Glomerular visceral epithelial cell (primary cell): ENCODE measurements around the gene TBC1D21.

Experiments
- DNase-seq: peaks from one replicate; pipeline ENCODE4 v3.0.0-alpha.2; 2016; ENCODE audit errors: extremely low spot score

TBC1D21 gene

DNA sequence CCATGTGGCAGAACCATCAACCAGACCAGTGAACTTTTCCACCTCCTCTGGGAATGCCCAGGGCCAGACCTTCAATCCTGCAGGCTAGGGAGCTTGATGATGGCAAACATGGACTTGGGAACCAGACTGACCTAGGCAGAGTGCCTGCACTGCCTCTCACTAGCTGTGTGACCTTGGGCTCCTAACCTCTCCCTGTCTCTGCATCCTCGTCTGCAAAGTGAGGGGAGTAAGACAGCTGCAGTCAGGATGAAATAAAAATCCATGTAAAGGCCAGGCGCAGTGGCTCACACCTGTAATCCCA, 35.4 kb downstream of the TBC1D21 start:
- DNase-seq, result no peak

DNA sequence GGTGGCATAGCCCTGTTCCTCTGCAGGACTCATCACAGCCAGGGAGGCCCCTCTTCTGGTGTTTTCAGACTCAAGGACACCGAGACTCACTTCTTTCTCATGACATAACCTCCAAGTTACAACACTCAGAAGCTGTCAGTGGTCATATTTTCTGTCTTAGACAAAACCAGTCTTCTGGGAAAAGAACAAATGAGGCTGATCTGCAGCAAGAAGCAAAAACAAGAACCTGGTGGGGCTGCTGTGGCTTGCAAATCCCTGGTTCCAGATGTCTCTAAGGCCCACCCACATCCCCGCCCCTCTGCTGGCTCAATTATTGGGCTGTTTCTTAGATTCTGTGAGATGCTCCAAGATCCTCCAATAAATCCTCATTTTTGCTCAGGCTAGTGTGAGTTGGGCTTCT, 36.3 kb downstream of the TBC1D21 start:
- DNase-seq, result no peak

DNA sequence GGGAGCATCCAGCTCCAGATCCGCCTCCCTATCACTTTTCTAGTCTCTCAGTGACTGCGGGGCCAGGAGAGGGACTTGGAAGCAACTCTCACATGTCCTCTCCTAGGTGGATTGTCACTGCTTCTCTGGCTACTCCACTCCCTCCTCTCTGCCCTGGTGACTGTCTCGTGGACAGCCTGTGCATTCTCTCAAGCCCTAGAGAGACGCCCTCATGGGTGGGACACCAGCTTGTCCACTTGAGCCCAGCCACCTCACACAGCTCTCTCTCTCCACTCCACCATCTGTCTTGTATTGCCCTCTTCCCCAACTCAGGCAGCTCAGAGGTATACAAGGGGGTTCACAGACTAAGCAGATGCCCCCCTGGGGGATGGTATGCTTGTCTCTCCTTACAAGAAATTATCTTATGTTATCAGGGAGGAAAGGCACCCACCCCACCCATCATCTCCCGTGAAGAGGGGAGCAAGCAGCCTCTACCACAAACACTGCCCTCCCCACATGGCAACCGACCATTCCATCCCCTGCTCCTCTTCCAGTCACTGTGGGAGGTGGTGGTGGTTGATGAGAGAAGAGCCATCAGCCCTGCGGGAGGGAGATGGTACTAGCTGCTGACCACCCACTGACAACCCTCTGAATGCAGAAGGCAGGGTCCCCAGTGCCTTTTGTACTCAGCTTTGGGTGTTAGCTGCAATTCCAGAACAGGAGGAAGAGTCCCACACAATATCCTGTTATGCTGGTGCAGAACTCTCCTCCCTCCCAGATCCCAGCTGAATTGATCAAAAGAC, 37.3 kb downstream of the TBC1D21 start:
- no peak for DNase-seq

DNA sequence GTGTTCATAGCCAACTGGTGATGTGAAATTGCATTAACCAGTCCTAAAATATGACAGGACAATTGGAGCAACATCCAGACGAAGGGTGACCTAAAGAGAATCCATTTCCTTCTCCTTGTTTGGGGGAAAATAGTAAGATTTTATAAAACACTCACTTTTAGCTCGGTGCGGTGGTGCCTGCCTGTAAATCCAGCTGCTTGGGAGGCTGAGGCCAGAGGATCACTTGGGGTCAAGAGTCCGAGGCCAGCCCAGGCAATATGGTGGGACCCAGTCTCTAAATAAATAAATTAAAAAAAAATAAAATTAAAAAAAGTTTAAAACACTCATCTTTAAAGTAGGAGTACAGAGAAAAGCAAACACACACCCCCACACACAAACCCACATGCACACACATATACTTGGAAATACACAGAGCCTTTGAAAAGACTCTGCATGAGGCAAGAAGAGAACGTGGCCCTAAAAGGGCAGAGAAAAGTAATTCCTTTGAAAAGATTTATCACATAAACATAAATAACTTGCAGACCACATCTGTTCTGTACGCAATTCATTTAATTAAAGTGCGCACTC, 38.7 kb downstream of the TBC1D21 start:
- DNase-seq, result no peak

DNA sequence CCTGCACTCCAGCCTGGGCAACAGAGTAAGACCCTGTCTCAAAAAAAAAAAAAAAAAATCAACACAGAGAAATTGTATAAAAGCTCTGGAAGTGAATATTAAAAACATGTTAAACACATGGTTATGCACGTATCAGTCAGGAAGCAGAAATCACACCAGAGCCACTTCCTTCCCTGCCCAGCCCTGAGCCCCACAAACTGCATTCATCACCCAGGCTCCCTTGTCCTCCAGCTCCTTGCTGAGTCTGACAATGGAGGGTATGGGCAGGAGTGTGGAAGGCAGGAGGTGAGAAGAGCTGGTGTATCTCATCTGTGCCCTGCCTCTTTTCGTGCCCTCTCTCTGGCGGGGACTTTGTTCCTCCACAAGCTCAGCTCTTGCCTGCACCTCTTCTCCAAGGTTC, 40.8 kb downstream of the TBC1D21 start:
- no peak for DNase-seq

DNA sequence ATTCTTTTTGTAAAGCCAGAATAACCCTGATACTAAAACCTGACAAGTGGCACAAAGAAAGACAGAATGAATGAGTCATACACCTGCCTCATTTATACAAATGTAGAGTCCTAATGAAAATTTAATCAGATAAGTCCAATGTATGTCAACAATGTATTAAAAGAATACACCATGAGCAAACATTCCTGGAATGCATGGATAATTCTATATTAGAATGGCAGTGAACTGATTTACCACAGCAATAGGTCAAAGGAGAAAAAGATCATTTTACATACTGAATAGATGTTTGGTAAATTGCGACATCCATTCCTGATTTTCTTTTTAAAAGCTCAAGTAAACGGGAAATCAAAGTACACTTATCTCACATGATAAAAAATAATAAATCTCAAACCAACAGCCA, 41.7 kb downstream of the TBC1D21 start:
- DNase-seq, result no peak

DNA sequence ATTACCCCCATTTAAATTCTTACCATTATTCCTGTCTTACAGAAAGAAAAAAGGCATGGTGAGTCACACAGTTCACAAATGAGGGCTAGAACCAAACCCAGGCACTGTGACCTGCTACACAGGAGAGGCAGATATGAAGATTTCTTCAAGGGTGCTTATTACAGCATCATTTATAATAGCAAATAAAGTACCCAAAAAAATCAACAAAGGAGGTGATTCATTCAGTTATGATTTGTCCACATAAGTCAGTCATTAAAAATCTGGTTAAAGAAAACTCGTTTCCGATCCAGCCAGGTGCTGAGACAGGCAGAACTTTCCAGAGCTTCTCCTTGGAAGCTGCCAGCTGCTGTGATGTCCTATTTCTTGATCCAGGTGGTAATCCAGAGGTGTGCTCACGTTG, 45.4 kb downstream of the TBC1D21 start:
- DNase-seq, result no peak

DNA sequence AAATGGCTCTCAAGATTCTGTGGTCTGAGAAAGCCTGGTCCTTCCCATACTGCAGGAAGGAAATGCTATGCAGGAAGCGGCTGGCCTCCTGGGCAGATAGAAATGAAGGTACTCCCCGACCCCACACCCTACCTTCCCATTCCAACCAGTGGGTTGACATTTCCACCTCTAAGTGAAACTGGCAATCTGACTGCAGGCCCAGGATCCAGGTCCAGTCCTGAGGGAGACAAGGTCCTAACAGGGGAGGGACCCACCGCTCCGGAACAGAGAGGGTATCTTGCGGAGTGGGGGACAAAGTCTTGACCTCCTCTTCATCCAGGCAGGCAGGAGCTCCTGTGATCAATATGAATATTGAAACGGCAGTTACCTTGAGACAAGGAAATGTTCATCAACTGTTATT, 46.3 kb downstream of the TBC1D21 start:
- no peak for DNase-seq

DNA sequence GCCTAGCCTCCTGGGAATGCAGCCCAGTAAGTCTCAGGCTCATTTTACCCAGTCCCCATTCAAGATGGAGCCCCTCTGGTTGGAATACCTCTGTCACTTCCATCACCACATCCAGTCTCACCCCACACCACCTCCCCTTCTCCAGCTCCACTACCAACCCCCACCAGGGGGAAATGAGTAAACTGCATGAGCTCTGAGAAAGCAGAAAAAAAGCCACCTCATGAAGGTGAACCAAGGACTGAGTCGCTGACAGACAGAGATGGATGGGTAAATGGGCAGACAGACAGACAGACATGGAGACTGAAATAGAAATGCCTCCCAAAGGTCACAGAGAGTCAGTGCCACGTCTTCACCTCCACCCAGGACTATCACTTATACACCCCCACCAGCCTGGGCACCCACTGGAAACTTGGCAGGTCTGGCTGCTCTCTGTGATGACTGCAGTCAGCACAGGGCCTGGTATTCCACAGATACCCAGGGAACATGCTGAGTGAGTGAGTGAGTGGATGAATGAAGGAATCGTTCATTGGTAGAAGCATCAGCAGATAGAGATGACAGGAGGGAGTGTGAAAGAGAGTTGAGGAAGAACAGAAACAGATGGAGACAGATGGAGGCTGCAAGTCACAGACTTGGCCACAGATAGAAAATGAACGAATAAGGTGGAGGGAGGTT, 48.0 kb downstream of the TBC1D21 start:
- no peak for DNase-seq

DNA sequence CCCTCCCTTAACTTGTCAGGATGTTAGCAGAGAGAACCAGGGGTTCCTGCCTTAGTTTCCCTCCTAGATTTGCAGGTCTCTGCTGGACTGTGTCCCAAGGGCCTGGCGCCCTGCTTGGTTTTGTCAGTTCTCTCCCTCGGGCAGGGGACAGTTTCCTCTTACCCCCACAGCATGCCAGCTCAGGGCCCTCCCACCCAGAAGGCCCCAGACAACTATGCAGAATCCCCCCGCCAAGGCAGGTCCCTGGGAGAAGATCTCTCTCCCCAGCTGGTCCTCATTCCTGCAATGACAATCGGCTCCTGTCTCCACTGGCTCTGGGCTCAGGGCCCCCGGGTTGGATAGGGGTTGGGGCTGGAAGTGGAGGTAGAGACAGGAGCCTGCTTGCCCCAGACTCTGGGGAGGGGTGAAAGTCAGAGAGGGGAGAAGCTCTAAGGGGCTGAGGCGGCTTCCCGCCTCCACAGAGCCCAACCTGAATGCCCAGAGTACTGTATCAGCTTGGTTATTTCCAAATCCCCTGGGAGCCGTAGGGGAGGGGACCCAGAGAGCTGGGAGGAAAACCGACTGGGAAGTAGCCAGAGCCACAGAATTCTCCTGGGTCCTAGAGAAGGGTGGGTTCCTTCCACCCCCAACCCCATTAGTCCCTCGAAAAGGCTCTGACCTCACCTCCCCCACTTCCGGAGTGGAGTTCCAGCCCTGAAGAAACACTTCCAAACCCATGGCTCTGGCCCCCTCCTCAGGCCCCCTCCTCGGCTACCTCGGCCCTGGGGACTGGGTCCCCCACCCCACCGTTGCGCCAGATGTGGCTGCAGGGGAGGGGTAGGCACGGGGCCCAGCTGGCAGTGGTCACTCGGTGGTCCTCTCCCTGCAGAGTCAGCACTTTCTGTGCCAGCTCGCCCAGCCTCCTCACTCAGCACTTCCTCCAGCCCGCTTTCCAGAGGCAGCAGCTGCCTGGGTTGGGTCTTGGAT, 49.1 kb downstream of the TBC1D21 start:
- peak; percentile 54 for DNase-seq

DNA sequence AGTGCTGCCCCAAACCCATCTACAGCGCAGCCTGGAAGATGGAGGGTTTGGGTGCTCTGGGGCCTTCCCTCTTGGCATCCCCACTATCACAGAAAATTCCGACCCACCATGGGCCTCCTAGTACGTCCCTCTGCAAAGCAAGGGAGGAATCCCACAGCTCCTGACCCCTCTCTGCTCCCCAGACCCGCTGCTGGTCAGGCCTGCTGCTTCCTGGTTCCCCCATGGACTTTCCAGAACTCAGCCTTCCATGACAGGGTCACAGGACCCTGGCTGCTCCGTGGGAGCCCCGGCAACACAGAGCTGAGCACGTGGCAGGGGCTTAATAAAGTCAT, 49.8 kb downstream of the TBC1D21 start:
- no peak for DNase-seq

DNA sequence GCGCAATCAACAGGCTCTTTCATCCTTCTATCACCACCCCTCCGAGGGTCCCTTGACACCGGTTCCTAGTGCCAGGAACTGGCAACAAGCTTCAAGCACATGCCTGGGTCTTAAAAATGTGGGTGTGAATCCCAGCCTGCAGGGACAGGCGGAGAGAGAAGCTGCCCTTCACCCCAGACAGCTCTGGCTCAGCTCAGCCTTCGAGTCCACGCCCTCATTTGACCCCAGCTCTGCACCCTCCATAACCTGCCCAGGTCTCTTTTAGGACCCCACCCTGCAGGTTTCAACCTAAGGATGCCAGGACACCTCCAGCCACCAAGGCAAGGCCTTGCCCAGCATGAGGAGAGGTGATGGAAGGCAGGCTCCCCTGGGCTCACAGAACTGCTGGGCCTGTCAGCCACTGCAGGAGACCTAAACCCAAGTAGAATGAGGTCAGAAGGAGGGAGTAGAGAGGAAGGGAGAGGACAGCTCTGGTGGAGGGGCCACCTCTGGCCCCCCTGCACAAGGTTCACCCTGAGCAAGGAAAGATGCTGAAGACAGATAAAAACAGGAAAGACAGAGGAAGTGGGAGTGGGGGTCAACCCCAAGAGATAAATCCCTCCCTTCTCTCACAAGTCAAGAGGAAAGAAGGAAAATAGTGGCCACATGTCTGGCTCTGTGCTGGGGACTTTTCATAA, 50.3 kb downstream of the TBC1D21 start:
- DNase-seq, result no peak

DNA sequence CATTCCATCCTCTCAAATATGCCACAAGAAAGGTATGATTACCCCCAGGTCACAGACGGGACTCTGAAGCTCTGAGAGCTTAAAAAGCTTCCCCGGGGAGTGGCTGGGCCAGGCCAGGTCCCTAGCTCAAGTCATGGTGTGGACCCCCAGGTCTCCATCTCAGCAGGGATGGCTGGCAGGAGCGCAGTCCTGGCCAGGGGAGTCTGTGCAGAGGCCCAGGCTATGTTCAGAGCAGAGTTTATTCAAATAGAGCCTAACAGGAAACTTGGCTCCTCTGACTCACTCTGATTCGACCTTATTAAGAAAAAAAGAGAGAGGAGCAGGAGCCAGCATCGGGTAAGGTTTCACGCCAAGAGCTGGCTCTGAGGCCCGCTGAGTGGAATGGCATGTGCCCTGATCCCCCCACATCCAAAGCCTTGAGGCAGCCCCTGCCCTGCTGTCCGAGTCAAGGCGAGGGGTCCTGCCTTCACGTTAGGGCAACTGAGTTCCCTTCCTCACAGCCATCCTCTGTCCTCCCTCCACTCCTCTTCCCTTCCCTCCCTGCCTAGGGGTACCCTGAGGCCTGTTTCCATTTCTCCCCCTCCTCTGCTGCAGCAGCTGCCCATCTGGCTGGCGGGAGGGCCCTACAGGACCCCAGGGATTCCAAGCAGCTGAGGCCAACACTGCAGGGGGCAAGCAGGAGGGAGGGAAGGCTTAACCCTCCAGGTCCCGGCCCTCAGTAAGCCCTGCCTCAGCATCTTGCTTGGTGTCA, 51.0 kb downstream of the TBC1D21 start:
- peak; percentile 77 for DNase-seq

DNA sequence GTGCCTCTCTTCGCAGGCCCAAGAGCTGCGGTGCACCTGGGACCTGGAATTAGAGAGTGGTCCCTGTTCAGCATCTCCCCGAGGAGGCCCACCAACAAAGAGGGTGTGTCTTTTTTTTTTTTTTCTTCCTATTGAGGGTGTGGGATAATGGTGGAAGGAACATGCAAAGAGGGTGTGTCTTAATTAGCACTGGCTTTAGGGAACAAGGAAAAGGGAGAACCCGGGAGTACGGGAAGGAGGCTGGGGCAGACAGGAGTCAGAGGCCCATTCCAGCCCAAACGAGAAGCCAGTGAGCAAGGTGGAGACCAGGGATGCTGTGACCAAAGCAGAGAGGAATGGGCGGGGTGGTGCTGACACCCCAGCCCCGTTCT, 52.5 kb downstream of the TBC1D21 start:
- no peak for DNase-seq

DNA sequence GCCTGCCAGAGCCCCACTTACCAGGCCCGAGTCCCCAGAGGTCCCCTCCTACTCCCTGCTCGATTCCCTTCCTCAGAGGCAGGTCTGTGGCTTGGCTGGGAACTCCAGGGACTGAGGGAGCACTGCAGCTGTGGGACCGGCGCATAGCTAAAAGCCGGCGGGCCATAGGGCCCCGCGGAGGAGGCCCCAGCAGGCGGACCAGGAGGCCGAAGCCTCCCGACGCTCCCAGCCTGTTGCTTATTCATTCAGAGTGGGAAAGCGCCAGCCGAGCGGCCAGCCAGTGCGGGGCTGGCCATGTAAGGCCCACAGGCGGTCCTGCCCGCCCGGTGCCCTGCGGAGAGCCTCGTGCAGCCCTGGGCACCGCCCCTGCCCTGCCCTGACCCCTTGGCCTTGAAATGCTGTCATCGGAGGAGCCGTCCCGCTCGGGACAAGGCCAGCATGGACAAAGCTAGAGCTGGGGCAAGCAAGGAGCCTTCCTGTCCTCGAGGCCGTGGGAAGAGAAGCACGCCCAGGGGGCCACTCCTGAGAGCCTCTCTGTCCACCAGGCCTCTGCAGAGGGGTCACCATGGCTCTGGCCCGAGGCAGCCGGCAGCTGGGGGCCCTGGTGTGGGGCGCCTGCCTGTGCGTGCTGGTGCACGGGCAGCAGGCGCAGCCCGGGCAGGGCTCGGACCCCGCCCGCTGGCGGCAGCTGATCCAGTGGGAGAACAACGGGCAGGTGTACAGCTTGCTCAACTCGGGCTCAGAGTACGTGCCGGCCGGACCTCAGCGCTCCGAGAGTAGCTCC, 53.0 kb downstream of the TBC1D21 start, which contains the start of gene LOXL1:
Gene LOXL1 (plus strand): TSS at position 244 of the 784 bp plus-strand sequence. CDS start 322 bp downstream, at position 566.
- peak; percentile 91 for DNase-seq

DNA sequence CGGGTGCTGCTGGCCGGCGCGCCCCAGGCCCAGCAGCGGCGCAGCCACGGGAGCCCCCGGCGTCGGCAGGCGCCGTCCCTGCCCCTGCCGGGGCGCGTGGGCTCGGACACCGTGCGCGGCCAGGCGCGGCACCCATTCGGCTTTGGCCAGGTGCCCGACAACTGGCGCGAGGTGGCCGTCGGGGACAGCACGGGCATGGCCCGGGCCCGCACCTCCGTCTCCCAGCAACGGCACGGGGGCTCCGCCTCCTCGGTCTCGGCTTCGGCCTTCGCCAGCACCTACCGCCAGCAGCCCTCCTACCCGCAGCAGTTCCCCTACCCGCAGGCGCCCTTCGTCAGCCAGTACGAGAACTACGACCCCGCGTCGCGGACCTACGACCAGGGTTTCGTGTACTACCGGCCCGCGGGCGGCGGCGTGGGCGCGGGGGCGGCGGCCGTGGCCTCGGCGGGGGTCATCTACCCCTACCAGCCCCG, 53.7 kb downstream of the TBC1D21 start:
- peak; percentile 57 for DNase-seq

DNA sequence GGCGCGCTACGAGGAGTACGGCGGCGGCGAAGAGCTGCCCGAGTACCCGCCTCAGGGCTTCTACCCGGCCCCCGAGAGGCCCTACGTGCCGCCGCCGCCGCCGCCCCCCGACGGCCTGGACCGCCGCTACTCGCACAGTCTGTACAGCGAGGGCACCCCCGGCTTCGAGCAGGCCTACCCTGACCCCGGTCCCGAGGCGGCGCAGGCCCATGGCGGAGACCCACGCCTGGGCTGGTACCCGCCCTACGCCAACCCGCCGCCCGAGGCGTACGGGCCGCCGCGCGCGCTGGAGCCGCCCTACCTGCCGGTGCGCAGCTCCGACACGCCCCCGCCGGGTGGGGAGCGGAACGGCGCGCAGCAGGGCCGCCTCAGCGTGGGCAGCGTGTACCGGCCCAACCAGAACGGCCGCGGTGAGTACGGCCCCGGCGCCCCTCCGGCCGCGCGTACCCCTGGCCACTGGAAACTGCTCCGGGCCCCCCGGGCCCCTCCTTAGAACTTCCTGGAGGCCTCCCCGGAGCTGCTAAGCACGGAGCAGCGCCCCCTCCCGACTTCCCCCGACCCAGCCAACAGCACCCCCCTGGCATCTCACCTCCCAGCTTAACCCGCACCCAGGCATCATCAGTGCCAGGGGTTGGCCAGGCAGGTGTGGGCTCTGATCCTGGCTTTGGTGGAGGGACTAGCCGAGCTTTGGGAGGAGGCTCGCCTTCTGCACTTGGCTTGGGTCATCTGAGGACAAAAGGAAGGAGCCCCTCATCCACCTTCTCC, 54.3 kb downstream of the TBC1D21 start:
- DNase-seq, result peak; percentile 75

DNA sequence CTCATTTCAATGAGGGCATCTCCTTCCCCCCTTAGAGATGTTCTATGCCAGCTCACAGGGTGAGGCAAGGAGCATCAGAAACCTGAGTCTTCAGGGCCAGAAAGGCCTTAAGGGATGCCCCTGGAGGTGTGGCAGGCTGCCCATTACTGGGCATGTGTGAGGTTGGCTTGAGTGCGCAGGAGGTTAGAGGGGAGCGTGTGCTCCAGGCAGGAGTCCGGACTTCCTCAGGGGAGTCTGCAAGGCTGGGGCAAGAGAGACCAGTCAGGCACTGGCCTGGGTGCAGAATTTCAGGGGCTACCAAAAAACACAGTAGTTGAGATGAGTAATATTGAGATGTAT, 54.8 kb downstream of the TBC1D21 start:
- peak; percentile 72 for DNase-seq

DNA sequence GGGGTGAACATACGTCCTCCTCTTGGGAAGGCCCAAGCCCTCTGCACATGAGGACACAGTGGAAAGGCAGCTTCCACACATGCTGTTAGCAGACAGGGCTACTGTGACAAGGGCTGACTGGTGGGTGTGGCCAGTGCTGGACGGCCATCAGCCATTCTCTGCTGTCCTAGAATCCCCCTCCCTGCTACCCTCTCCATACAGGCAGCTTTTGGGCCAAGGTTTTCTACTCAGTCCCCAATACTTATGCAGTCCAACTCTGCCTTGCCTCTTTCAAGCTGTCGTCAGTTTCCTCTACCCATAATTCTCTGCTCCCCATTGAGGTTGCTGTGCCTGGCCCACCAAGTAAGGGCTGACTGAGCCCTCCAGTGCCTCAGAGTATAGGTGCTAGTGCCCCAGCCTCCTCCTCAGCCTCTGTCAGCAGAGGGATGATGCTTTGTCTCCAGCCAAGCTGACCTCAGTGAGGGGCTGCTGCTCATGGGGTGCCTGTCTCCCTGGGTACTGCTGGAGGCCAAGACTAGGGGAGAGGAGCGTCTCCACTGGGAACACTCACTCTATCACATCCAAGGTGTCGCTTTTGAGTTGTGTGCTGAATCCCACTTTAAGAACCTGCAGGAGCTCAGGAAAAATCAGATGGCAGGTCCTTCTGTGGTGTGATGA, 55.7 kb downstream of the TBC1D21 start:
- DNase-seq, result peak; percentile 52
